Adrenal gland (tissue), 5 donors: ENCODE results near the gene HMCES.

Source experiments
- CTCF ChIP-seq, 6 experiments: fragments of 450-650 bp in 4 of 6; fragments of 200-600 bp in 2 of 6; sonication (generic) in 1 of 6; IDR thresholded peaks; 1 replicate in 5 of 6; 2 replicates in 1 of 6; pipeline versions ENCODE4 v1.5.1 to v1.8.0; 2016 to 2021; ENCODE audit warnings: antibody characterized with exemption in 6 of 6, mild to moderate bottlenecking in 2 of 6, moderate library complexity in 1 of 6
- POLR2A ChIP-seq, 2 donors: fragments of 450-650 bp; IDR thresholded peaks; one replicate each; pipeline ENCODE4 v1.6.1; 2017; ENCODE audit warnings: antibody characterized with exemption in 2 of 2, mild to moderate bottlenecking in 2 of 2, moderate library complexity in 1 of 2
- donor health status: DM: no; HTN: no; CAD: no.

DNA sequence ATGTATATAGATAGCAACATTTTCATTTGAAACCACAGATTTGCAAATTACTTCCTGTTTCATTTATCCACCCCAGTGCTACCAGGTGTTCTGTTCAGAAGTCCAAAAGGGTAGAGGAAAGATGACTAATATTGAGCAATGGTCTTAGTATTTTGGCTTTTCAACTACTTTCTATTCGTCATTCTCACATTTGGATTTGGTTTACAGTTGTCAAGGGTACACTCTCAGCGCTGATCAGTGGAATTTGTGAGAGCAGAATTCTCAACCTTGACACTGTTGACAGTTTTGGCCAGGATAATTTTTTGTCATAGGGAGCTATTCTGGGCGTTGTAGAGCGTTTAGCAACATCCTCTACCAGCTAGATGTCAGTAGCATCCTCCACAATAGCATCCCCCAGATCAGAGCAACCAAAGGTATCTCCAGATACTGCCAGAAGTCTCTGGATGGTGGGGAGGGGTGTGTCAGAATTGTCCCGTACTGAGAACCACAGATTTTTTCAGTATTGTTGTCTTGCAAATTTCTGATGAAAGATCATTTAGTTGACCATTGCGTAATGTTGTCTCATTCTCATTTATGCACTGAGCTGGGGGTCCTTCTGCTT lies 4.2 kb downstream of the HMCES start:
- no peak for TF ChIP-seq POLR2A (IDR thresholded peaks at IDR 0.05)
- no peak for TF ChIP-seq CTCF (IDR thresholded peaks at IDR 0.05)
